Measurements from ENCODE around the gene CTNNBIP1.
"Not testable (repeated sequence)": the region's sequence is repeated elsewhere in the genome, so short reads cannot be mapped to it uniquely, and the experiment has no call there.

CTNNBIP1 gene

GRCh38 chr1:9910076-9910422 is at the start of gene CTNNBIP1:
TSS of gene CTNNBIP1 (minus strand) at chr1:9910269. CDS start at chr1:9872064, 38,205 bp downstream.
- no peak for DNase-seq

DNA sequence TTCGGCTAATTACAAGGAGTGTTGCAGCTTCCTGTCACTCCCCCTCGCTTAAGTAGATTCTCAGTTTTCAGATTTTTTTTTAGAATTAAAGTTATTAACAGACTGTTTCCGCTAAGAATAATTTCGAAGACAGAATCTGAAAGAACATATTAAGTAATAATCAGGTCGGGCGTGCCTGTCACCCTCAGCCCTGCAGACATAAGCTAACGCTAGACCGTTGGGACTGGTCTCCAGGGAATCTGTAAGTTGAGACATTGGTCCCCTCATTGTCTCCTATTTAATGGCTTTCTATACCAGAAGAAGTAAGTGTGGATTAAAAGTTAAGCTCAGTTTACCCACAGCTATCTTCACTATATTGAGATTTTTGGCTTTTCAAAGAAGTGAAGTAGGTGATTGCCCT is 47.7 kb upstream of the CTNNBIP1 start:
- no peak for DNase-seq

DNA sequence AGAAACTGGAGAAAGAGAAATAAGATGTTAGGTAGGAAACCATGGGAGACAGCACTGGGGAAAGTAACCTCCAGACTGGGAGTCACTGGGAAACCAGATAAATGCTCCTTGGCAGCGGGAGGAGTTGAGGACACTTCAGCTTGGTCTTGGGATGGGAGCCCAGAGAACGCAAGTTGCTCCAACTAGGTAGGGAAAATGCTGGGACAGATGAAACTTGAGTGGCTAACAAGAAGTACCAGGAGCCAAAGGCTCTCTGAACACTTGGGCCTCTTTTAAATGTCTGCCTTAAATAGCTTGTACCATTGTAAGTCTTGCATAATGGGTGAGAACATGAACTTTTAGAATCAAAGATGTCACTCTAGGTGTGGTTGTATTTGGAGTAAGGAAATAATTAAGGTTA is 36.2 kb upstream of the CTNNBIP1 start:
- DNase-seq = no peak

DNA sequence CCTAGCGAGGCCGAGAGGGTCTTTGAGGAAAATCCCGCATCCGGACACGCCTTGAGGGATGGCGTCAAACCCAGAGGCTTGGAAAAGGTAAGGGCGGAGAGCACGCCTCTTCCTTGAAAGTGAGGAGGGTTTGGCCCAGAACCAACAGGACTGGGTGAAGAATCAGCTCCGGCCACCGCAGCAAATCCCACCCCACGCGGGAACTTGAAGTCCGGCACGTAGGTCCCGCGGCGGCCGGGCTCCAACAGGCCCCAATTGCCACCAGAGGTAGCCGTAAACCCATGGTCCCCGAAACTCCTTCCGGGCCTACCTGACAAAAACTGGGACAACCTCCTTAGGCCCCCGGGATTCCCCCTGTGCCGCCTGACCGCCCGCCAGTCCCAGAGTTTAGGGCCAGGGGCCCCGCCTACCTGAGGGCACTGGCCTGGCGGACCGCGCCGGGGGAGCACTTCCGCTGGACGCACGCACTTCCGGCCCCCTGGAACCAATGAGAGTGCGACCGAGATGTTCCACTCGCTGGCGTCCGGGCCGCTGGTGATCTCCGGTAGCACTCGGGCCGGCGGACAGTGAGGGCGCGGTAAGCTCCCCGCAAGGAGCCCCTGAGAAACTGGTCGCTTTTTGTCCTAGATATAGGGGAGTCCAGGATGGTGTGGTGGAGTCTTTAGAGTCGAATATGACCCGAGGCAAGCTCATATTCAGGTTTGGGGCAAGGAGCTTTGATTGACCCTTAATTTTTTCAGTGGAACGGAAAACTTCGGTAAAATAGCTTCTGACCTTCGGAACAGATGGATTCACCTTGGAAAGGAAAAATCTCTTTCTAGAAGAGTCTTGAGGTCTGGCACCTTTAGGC is 33.1 kb upstream of the CTNNBIP1 start, which contains the start of the genes LZIC and NMNAT1:
TSS of gene LZIC (minus strand) at position 453 of the 850 bp plus-strand sequence. CDS start 6,772 bp downstream, outside the sequence.
TSS of gene NMNAT1 (plus strand) at position 537 of the 850 bp plus-strand sequence. CDS start 28,599 bp downstream, outside the sequence.
- peak; percentile 62 to 76 (median 74) for DNase-seq

GRCh38 chr1:9942399-9942938 is 32.4 kb upstream of the CTNNBIP1 start:
- DNase-seq = no peak

DNA sequence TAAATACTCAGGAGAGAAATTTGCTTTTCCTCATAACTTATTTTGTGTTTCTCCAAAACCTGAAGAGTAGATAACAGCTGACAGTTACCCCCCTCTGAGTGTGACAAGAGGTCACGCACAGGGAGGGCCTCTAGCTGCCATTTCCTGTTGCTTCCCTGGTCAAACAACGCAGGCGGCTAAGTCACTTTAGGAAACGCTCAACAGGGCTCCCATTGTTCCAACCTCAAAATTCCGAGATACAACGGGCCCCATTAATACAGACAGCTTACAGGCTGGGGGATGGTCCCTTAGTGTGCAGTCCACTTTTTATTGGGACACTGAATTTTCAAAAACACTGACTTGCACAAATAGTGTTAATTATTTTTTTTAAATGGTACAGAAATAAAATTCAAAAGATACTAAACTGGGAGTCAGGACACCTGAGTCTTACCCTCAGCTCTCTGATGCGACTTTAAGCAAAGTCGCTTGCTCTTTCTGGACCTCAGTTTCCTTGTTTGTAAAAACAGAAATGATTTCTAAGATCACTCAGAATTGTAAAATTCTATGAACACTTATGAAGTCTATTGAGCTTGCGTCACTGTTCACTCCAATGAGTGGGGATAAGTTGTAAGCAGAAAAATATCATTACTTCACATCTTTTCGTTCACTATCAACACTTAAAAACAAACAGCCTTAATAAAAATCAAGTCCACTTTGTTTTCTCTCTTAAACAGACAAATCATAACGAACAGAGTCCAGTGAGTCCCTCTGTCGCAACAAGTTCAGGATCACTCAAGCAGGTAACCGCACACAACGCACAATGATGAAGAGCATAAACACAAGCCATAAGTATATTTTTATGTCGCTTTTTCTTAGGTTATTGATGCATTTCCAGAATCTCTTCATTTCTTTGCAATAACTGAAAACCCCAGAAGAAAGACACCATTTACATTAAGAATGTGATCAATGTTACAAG is 19.6 kb upstream of the CTNNBIP1 start:
- no peak for DNase-seq

DNA sequence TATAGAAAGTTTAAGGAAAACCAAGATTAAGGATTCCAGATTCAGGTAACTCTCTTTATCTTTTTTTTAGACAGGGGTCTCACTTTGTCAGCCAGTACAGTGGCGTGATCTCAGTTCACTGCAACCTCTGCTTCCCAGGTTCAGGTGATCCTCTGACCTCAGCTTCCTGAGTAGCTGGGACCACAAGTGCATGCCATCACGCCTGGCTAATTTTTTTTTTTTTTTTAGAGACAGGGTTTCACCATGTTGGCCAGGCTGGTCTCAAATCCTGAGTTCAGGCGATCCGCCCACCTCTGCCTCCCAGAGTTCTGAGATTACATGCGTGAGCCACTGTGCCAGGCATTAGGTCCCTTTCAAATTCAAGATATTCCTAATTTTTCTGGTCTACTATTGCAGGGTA is 17.2 kb upstream of the CTNNBIP1 start:
- no peak for DNase-seq

DNA sequence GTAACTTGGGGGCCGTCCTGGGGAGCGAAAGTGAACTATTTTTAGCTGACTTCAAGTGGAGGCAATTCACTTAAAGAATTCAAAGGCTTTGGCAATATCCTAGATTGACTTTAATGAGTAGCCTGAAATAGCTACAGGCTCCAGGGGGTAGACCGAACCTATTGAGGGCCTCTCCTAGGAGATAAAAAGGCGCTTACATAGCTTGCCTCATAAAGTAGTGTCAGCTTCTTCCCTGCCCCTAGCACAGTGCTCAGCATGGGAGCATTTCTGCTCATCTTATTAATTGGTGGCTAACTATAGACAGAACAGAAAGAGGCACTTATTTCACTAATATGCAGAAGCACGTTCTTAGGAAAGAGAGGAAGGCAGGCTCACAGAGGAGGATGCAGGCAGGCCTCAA is 12.3 kb upstream of the CTNNBIP1 start:
- DNase-seq = no peak

GRCh38 chr1:9920606-9921005 is 10.5 kb upstream of the CTNNBIP1 start:
- no peak for DNase-seq

GRCh38 chr1:9917901-9918300 is 7.8 kb upstream of the CTNNBIP1 start:
- DNase-seq = no peak

DNA sequence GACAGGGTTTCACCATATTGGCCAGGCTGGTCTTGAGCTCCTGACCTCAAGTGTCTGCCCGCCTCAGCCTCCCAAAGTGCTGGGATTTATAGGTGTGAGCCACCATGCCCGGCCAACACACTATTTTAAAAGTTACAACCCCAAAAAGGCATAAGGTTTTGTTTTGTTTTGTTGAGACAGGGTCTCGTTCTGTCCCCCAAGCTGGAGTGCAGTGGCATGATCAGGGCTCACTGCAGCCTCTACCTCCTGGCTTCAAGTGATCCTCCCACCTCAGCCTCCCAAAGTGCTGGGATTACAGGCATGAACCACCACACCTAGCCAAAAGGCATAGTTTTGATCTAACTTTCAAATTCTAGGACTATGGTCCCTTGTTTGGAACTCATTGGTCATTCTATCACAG is 7.4 kb upstream of the CTNNBIP1 start:
- not testable (repeated sequence) for DNase-seq

GRCh38 chr1:9916452-9916851 is 6.4 kb upstream of the CTNNBIP1 start:
- no peak for DNase-seq

DNA sequence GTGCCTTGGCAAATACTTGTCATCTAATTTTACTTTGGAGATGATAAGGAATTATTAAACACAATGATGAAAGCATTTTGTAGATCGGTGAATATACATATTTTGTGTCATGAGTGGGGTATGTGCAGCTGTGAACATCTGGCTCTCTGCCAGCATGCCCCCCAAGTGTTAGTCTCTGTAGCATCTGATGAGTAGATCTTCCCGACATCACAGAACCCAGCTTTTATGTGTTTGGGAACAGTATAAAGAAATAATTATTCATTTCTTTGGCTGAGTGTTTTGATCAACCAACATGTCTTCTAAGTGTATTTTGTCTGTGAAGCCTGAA is 4.5 kb upstream of the CTNNBIP1 start:
- DNase-seq = no peak

DNA sequence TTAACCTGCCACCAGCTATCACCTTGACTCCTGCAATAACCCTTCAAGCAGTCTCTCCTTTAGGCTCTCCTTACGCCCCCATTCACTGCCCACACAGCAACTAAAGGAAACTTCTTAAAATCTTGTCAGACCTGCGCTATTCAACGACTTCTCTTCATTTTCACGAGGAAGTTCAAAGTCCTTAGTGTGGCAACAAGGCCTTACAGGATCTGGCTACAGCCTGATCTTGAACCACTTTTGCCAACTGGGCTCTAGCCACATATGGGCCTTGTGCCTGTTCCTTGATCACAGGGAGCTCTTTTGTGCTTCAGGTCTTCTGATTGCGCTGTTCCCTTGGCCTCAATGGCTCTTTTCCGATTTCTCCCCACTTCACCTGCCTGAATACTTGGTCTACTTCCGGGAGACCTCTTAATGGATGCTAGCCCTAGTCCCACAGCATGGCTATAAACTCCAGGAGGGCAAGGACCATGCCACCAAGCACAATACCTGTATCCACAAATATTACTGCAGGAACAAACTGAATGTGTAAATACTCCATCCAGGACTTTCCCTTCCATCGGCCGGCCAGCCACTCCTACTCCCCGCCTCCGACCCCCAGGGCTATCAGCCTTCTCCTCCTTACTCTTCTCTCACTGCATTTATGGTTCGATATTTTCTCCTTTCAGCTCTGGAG is 2.3 kb upstream of the CTNNBIP1 start:
- no peak for DNase-seq

DNA sequence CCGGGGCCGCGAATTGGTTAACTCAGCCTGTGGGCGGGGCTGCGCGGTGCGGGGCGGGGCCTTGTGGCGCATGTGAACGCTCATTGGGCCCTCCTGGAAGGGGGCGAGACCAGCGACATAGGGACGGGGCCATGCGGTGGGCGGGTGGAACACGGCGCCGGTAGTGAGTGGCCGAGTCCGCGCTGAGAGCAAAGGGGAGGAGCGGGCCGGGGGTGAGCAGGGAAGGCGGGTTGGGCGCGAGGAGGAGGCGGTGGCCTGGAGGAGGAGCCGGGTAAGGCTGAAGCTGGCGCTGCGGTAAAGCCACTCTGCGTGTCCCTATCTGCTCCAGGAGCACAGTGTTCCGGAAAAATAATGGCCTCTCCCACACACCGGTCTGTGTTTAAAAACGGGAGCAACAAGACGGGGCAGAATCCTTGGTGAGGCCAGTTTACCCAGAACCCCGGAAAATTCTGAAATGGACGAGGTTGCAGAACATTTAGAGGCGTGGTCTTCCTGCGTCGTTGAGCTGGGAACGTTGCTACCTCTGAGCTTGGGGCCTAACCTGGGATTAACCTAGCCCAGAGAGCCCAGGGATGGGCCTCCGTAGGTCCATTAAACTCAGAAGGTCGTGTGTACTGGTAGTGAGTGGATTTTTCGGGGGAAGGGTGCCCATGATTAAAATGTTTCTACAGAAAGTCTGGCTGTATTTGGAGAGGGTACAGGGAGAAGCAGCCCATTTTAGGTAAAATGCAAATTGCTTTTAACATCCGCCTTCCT is 532 bp upstream of the CTNNBIP1 start:
- DNase-seq = peak; percentile 99 to 100 (median 100)

DNA sequence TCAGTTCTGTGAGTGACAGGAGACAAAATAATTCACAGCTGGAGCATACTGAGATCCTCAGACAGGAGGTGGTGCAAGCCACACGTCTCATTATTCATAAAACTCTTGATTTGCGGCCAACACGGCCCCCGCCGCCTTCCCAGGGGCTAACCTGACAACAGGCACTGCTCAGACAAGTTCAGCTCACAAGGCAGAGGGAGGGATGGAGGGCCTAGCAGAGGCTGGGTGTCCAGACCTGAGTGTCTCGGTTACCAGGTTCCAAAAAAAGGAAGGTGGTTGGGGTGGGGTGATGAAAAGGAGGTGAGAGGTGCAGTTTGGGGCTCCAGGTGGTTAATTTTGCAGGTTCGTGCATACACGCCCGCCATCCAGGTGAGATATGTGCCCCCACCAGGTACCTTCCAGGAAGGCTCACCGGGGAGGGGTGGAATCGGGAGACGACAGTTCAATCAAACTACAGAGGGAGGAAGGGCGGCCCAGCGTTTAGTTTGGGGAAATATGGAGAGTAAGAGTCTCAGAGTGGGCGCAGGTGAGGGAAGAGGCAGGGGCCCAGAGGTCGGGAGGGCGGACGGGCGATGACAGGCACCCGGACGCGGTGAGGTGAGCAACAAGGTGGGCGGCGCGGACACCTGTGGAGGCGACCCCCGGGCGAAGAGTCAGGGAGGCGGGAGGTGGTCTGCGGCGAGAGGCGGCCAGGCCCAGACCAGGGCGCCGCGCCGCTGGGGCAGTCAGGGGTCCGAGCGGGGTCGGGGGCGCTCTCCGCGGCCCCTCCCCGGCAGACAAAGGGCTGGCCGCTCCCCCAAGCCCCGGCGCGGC is 629 bp downstream of the CTNNBIP1 start:
- DNase-seq = peak in 1 of 4 experiments; percentile 24

DNA sequence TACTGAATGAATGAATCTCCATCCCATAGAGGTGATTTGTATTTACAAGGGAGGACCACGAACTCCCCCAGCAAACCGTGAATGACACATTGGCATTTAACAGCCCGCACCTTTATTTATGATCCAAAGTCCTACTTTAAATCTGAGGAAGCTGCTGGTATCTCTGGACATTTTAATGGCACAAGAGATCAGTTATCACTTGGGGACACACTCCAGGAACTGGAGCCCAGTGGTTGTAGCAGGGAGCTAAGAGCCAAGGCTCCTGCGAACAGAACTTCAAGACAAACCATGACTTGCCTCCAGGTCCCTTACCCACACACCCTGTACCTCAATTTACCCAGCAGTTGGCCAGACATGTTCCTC is 1.2 kb downstream of the CTNNBIP1 start:
- no peak for DNase-seq

- DNase-seq = no peak
These were observed 2.6 kb downstream of the CTNNBIP1 start for GRCh38 chr1:9907441-9907840.

GRCh38 chr1:9906466-9906865 is 3.6 kb downstream of the CTNNBIP1 start:
- no peak for DNase-seq

GRCh38 chr1:9905010-9905409 is 5.1 kb downstream of the CTNNBIP1 start:
- DNase-seq = no peak

DNA sequence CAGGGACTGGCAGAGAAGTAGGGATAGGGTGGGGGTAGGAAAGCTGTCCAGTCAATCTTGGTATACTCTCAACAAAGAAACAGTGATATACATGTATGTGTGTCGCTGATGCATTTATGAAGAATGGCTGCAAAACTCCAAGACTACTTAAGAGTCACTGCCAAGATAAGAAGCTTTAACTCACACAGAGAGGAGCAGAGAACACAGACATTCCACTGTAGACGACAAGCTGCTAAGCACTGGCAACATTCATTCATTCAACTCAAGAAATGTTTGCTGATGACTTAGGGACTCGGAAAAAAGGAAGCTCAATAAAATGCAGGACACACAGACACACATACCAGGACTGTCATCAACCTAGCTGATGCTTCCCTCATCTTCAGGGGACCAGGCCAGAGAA is 5.5 kb downstream of the CTNNBIP1 start:
- DNase-seq = no peak

All from activated naive CD4-positive, alpha-beta T cell (primary cell).